IPS-18c (cell line): ENCODE results near the gene ANKUB1.

Experiments
- H3K4me3 ChIP-seq: 2 replicates; pipeline ENCODE4 v1.7.0; 2013; ENCODE audit warnings: low read depth, mild to moderate bottlenecking, low read length, moderate library complexity; ENCODE audit not compliant: insufficient read depth
- H3K9me3 ChIP-seq: one replicate; pipeline ENCODE4 v1.6.1; 2013; ENCODE audit warnings: mild to moderate bottlenecking, low read length, moderate library complexity; ENCODE audit not compliant: control insufficient read depth, insufficient read depth

Gene ANKUB1

DNA sequence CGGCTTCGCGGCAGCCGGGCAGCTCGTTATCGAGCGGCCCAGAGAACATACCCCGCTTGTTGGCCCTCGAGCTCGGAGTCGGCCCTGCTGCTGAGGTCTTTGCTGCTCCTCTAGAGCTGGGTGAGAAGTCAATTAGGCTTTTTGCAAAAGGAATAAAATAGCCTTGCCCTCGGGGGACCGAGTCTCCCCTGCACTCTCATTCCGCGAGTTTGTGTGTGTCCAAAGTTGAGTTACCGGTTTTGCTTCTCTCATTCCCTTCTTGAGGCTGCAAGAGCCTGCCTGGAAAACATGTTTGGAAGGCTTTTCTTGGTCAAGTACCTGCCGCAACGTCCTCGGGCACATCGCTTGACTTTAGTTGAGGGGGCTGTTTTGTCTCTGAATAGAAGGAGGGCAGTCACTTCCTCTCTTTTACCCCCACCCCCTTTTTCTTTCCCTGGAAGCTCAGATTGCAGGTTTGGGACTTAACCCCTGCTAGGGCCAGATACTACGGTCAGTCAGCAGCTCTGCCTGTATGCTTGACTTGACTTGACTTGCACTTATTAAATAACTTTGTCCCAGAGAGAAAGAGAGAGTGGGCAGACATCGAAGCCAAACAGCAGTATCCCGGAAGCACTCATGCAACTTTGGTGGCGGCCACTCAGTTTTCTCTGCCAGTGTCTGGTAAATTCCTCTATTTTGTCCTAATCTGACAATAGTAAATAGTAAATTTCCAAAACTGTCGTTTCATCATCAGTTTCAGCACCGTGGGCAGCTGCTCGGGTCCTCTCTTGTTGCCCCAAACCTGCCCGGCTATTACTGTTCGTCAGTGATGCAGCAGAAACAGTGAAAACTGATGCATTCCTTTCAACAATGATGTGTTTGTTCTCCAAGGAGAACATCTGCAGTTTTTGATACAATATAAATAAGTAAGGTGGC, 21.3 kb upstream of the ANKUB1 start:
- Histone ChIP-seq H3K4me3 (peak overlapping the region; percentile 72), H3K9me3 (no peaks in the 10 kb centered on the region)

GRCh38 chr3:149812606-149813366, 20.4 kb upstream of the ANKUB1 start, which contains the start of gene RNF13:
RNF13 (plus strand) TSS chr3:149813215; CDS start chr3:149846027, 32,812 bp downstream.
- H3K4me3 ChIP-seq: peak within 1 kb of the TSS; percentile 72
- no peaks in the 10 kb centered on the region for H3K9me3 ChIP-seq

GRCh38 chr3:149812165-149812605, 19.8 kb upstream of the ANKUB1 start:
- peak overlapping the region; percentile 72 for H3K4me3 ChIP-seq
- H3K9me3 ChIP-seq: no peaks in the 10 kb centered on the region

DNA sequence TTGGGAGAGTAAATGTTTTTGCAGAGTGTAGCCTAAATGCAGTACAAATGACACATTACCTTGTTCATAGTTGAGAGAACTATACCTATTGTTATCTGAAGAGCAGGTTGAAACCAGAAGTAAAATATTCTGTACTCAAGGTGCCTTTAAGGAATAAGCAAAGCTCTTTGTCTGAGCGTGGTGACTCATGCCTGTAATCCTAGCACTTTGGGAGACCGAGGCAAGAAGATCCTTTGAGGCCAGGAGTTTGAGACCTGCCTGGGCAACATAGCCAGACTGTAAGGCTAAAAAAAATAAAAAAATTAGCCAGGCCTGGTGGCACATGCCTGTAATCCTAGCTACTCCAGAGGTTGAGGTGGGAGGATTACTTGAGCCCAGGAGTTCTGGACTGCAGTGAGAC, 18.5 kb upstream of the ANKUB1 start:
- Histone ChIP-seq H3K9me3 (no peaks in the 10 kb centered on the region), H3K4me3 (no peak overlapping the region)

- H3K4me3 ChIP-seq: no peak overlapping the region
Measured at GRCh38 chr3:149809699-149810098, 17.3 kb upstream of the ANKUB1 start.

GRCh38 chr3:149808209-149808829, 16.0 kb upstream of the ANKUB1 start:
- no peak overlapping the region for H3K4me3 ChIP-seq
- no peaks in the 10 kb centered on the region for H3K9me3 ChIP-seq

More at GRCh38 chr3:149809699-149810098, 17.3 kb upstream of the ANKUB1 start:
- no peaks in the 10 kb centered on the region for H3K9me3 ChIP-seq

DNA sequence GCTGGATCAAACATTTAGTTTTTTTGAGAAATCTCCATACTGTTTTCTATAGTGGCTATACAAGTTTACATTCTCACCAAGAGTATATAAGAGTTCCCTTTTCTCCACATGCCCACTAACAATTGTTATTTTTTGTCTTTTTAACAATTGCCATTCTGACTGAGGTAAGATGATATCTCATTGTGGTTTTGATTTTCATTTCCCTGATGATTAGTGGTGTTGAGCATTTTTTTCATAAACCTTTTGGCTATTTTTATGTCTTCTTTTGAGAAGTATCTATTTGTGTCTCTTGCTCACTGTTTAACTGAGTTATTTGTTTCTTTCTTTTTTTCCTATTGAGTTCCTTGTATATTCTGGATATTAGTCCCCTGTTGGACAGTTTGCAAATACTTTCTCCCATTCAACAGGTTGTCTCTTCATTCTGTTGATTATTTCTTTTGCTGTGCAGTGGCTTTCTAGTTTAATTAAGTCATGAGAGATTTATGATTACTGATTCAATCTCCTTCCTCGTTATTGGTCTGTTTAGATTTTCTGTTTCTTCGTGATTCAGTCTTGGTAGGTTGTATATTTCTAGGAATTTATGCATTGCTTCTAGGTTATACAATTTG, 13.9 kb upstream of the ANKUB1 start:
- H3K4me3 ChIP-seq: no peak overlapping the region

DNA sequence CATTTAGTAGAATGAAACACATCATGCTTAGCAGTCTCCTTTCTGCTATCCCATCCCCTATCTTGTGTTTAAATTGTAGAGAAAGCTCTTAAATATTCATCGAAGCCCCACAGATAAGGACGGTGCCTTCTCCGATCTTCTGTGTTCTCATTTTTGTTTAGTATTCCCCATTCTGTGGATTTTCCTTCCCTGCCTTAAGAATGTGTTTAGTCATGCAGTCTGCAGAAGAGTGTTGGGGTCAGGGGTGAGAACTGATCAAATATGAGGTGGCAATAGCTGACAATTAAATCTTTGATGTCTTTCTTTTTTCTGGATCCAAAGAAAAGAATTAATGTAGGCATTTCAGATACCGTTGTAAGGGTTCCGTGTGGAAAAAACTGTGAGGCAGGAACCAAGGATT, 9.3 kb upstream of the ANKUB1 start:
- Histone ChIP-seq H3K9me3 (no peaks in the 10 kb centered on the region), H3K4me3 (no peak overlapping the region)

More for the DNA sequence above, 13.9 kb upstream of the ANKUB1 start:
- no peaks in the 10 kb centered on the region for H3K9me3 ChIP-seq

- H3K4me3 ChIP-seq: no peak overlapping the region
Measured at GRCh38 chr3:149801195-149801594, 8.8 kb upstream of the ANKUB1 start.

DNA sequence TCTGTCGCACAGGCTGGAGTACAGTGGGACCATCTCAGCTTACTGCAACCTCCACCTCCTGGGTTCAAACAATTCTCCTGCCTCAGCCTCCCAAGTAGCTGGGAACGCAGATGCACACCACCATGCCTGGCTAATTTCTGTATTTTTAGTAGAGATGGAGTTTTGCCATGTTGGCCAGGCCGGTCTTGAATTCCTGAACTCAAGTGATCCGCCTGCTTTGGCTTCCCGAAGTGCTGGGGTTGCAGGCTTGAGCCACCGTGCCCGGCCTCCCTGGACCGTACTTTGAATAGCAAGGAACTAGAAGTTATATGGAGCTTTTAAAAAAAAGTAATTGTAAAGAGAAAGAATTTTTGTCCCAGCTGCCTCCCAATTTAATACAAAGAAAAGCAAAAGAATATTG, 8.3 kb upstream of the ANKUB1 start:
- no peaks in the 10 kb centered on the region for H3K9me3 ChIP-seq

More at GRCh38 chr3:149801195-149801594, 8.8 kb upstream of the ANKUB1 start:
- no peaks in the 10 kb centered on the region for H3K9me3 ChIP-seq

DNA sequence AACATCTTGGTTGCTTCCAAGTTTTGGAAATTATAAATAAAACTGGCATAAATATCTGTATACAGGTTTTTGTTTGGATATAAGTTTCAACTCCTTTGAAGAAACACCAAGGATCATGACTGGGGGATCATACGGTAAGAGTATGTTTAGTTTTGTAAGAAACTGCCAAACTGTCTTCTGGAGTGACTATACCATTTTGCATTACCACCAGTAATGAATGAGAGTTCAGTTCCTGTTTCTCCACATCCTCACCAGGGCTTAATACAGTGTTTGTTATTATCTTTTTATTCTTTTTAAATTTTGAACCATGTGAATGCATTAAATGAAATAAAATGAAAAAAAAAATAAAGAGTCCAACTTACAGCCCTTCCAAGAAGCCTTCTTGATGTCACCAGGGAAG, 3.7 kb upstream of the ANKUB1 start:
- Histone ChIP-seq H3K9me3 (no peaks in the 10 kb centered on the region), H3K4me3 (no peak overlapping the region)

More for the DNA sequence above, 8.3 kb upstream of the ANKUB1 start:
- H3K4me3 ChIP-seq: no peak overlapping the region

GRCh38 chr3:149790698-149791097, 1.7 kb downstream of the ANKUB1 start:
- Histone ChIP-seq H3K9me3 (no peaks in the 10 kb centered on the region), H3K4me3 (no peak overlapping the region)

- H3K9me3 ChIP-seq: no peaks in the 10 kb centered on the region
Measured at GRCh38 chr3:149790268-149790667, 2.1 kb downstream of the ANKUB1 start.

DNA sequence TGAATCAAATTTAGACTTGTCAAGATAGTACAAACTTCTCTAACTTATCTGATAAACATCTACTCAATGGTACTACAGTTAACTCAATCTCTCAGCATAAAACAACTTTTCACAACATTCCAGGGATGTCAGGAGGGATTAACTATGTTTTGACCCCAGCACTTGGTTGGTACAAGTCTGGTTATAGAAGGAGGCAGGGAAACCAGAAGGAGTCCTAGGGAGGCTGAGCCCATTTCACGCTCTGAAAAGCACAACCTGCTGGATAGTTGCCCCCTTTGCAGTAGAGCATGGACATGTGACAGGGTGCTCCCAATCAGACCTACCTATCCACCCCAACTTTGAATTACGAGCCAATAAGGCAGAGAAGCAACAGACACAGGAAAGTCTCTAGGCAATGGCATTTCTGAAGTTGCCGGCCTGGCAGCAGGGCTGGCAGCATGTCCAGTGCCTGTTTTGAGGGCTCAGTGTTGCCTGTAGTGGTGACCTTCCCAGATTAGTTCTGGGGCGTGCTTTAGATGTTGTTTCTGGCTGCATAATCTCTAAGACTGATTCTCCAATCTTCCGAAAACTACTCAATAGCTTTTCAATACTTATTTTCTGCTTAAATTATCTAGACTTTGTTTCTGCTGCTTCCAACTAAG, 8.2 kb downstream of the ANKUB1 start:
- Histone ChIP-seq H3K4me3 (no peak overlapping the region), H3K9me3 (no peaks in the 10 kb centered on the region)

More at GRCh38 chr3:149790268-149790667, 2.1 kb downstream of the ANKUB1 start:
- no peak overlapping the region for H3K4me3 ChIP-seq

DNA sequence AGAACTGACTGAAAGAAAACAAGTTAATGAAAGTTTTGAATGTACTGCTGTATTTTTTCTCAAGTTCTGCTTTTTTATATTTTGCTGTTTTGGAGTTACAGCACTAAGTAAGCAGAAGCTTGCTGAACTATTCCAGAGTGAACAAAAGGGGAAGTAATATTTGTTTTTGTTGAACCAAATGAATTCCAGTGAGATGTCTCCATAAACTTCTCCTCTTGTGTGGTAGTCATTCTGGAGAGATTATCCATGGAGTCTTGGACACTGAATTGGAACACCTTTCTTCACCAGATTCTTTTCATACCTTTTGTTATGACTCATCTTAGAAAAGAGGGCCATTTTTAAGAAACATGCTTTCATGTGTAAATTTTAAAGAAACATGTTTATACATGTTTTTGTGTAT, 8.8 kb downstream of the ANKUB1 start:
- no peak overlapping the region for H3K4me3 ChIP-seq

DNA sequence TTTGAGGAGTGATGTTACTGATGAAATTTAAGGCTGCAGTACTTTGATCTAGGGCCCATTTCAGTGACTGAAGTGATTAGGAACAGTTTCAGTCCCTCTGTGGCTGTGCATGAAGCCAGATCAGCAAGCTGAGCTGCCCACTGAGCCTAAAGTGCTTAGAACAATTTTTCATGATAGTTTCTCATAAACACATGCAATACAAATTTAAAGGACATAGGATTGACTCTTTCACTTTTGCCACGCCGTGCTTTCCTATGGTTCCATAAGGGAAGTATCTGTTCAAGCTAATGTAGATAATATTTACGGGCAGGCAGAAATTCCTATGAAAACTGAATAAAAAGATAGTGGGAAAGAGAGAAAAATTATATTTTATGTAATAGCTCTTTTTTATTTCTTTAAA, 10.6 kb downstream of the ANKUB1 start:
- Histone ChIP-seq H3K9me3 (no peaks in the 10 kb centered on the region), H3K4me3 (no peak overlapping the region)

More for the DNA sequence above, 8.8 kb downstream of the ANKUB1 start:
- no peaks in the 10 kb centered on the region for H3K9me3 ChIP-seq

- H3K4me3 ChIP-seq: no peak overlapping the region
Measured at GRCh38 chr3:149781211-149781610, 11.1 kb downstream of the ANKUB1 start.

More at GRCh38 chr3:149781211-149781610, 11.1 kb downstream of the ANKUB1 start:
- no peaks in the 10 kb centered on the region for H3K9me3 ChIP-seq
